ENCODE results near the gene PHF1.

DNA sequence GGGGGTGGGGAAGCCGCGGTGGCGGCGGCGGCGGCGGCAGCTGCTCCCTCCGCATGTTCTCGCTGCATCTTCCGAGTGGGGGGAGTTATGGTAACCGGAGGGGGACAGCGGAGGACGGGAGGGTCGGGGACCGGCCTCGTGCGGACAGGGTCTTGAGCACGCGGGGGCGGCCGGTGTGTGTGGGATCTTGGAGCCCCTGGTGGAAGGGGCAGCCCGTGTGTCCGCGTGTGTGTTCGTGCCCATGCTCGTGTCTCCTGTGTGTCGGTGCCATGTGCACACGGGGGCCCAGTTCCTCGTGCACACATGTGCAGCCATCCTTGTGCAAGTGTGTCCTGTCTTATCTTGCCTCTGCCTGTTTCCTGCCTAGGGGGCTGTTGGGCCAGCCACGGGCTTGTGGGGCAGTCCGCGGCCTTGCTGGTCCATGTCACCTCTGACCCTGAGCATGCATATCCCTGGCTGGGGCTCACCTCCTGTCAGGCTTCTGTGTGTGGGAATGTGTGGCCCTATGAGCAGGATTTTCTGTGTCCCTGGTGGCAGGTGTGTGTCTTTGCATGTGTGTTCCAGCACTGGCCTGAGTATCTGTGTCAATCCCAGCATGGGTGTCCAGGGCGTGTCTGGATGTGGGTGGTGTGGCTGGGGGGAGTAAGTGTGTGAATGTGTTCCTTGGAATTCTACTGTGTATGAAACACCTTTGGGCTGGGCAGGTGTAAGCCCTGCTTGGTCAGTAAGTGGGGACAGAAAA, 17.6 kb downstream of the PHF1 start:
- TF ChIP-seq, protein P1, sequence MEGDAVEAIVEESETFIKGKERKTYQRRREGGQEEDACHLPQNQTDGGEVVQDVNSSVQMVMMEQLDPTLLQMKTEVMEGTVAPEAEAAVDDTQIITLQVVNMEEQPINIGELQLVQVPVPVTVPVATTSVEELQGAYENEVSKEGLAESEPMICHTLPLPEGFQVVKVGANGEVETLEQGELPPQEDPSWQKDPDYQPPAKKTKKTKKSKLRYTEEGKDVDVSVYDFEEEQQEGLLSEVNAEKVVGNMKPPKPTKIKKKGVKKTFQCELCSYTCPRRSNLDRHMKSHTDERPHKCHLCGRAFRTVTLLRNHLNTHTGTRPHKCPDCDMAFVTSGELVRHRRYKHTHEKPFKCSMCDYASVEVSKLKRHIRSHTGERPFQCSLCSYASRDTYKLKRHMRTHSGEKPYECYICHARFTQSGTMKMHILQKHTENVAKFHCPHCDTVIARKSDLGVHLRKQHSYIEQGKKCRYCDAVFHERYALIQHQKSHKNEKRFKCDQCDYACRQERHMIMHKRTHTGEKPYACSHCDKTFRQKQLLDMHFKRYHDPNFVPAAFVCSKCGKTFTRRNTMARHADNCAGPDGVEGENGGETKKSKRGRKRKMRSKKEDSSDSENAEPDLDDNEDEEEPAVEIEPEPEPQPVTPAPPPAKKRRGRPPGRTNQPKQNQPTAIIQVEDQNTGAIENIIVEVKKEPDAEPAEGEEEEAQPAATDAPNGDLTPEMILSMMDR (IDR thresholded peaks at IDR 0.05) = peak in 1 of 3 experiments; percentile 31
- TF ChIP-seq POLR2A (IDR thresholded peaks at IDR 0.05; ENCODE audit: low read depth) = no peak

Measured in esophagus muscularis mucosa (tissue), 3 donors.